PC-3 (cell line): ENCODE results near the gene CCDC24. TPM values are rescaled to one million over a fixed set of nuclear protein-coding genes. Genes with fewer than 3 reads are reported as not detected.

Experiments
- ATAC-seq: fragments of 200-7000 bp; cut with Tn5 transposase; 2 replicates; pipeline ENCODE4 v1.9.1; 2020; ENCODE audit warnings: mild to moderate bottlenecking, moderate library complexity
- BruUV-seq: library from RNA; stranded (reverse); fragments of 400-500 nt; replicated peaks from 2 replicates; lab custom pipeline; 2021; lab: Mats Ljungman, UMichigan
- CTCF ChIA-PET: fragments of 300-600 bp; sonication (Branson Sonifier 250); formaldehyde crosslinking; loops from one replicate; lab custom pipeline; 2022; ENCODE audit warnings: antibody characterized with exemption; lab: Charles Lee
- POLR2A ChIA-PET: fragments of 300-600 bp; sonication (Branson Sonifier 250); formaldehyde crosslinking; loops from one replicate; lab custom pipeline; 2022; ENCODE audit warnings: antibody characterized with exemption; ENCODE audit not compliant: unreplicated experiment; lab: Charles Lee
- DNase-seq: peaks from one replicate; pipeline ENCODE4 v3.0.0-alpha.2; 2015
- H2AFZ ChIP-seq: fragments of 300-600 bp; sonication (generic); 2 replicates; pipeline ENCODE4 v1.6.0; 2016; ENCODE audit warnings: antibody characterized with exemption, low read length
- H3F3A ChIP-seq: fragments of 300-600 bp; sonication (generic); one replicate; pipeline ENCODE4 v1.6.0; 2017; ENCODE audit warnings: antibody characterized with exemption, low read length, control low read depth, mild to moderate bottlenecking; ENCODE audit not compliant: unreplicated experiment
- H3K27ac ChIP-seq: fragments of 300-600 bp; sonication (generic); 2 replicates; pipeline ENCODE4 v1.5.1; 2016; ENCODE audit warnings: mild to moderate bottlenecking, low read length
- H3K27me3 ChIP-seq: fragments of 300-600 bp; sonication (generic); 2 replicates; pipeline ENCODE4 v1.6.1; 2016; ENCODE audit warnings: low read length, mixed read lengths
- H3K36me3 ChIP-seq: fragments of 300-600 bp; sonication (generic); 2 replicates; pipeline ENCODE4 v1.6.1; 2016; ENCODE audit warnings: low read depth, mixed run types, low read length, mixed read lengths
- H3K4me1 ChIP-seq: fragments of 300-600 bp; sonication (generic); 2 replicates; pipeline ENCODE4 v1.5.1; 2016; ENCODE audit warnings: low read length; ENCODE audit not compliant: insufficient read depth
- H3K4me2 ChIP-seq: fragments of 300-600 bp; sonication (generic); 2 replicates; pipeline ENCODE4 v1.6.0; 2016; ENCODE audit warnings: low read length
- H3K4me3 ChIP-seq: fragments of 300-600 bp; sonication (generic); 2 replicates; pipeline ENCODE4 v1.5.1; 2016; ENCODE audit warnings: mild to moderate bottlenecking, low read length, mixed read lengths
- H3K79me2 ChIP-seq: fragments of 300-600 bp; sonication (generic); 2 replicates; pipeline ENCODE4 v1.6.1; 2017; ENCODE audit warnings: low read length, mixed read lengths
- H3K9ac ChIP-seq: fragments of 300-600 bp; sonication (generic); 2 replicates; pipeline ENCODE4 v1.6.0; 2016; ENCODE audit warnings: mild to moderate bottlenecking, low read length
- H3K9me2 ChIP-seq: fragments of 300-600 bp; sonication (generic); replicated peaks from 2 replicates; pipeline ENCODE4 v1.6.1; 2016; ENCODE audit warnings: mixed run types, low read length, mixed read lengths
- H3K9me3 ChIP-seq: fragments of 300-600 bp; sonication (generic); 2 replicates; pipeline ENCODE4 v1.6.1; 2016; ENCODE audit warnings: low read length, mixed read lengths
- H4K20me1 ChIP-seq: fragments of 300-600 bp; sonication (generic); 2 replicates; pipeline ENCODE4 v1.6.1; 2016; ENCODE audit warnings: low read length, mixed read lengths
- CTCF ChIP-seq: fragments of 300-600 bp; sonication (generic); conservative IDR thresholded peaks from 2 replicates; pipeline ENCODE4 v1.5.1; 2017; ENCODE audit warnings: antibody characterized with exemption, low read depth, mild to moderate bottlenecking, low read length
- EZH2 ChIP-seq: fragments of 300-600 bp; sonication (generic); IDR thresholded peaks from one replicate; pipeline ENCODE4 v1.6.1; 2017; ENCODE audit warnings: antibody characterized with exemption, mild to moderate bottlenecking, low read length; ENCODE audit not compliant: unreplicated experiment
- EZH2phosphoT487 ChIP-seq: fragments of 300-600 bp; sonication (generic); IDR thresholded peaks from 2 replicates; pipeline ENCODE4 v1.6.1; 2018; ENCODE audit warnings: mild to moderate bottlenecking, antibody characterized with exemption, low read length, borderline replicate concordance
- intact Hi-C: fragments of 100-400 bp; cut with micrococcal nuclease; formaldehyde crosslinking; loops from 2 replicates; pipeline ENCODE4 v1.9.0; 2023
- total RNA-seq: library from RNA; depleted of rRNA; stranded (reverse); fragments of >200 nt; gene quantifications from 2 replicates; pipeline ENCODE4 v1.2.3, GENCODE V29; 2014

CCDC24 gene
- total RNA-seq, 1 experiment from 2014 or later = 10.1 TPM

DNA sequence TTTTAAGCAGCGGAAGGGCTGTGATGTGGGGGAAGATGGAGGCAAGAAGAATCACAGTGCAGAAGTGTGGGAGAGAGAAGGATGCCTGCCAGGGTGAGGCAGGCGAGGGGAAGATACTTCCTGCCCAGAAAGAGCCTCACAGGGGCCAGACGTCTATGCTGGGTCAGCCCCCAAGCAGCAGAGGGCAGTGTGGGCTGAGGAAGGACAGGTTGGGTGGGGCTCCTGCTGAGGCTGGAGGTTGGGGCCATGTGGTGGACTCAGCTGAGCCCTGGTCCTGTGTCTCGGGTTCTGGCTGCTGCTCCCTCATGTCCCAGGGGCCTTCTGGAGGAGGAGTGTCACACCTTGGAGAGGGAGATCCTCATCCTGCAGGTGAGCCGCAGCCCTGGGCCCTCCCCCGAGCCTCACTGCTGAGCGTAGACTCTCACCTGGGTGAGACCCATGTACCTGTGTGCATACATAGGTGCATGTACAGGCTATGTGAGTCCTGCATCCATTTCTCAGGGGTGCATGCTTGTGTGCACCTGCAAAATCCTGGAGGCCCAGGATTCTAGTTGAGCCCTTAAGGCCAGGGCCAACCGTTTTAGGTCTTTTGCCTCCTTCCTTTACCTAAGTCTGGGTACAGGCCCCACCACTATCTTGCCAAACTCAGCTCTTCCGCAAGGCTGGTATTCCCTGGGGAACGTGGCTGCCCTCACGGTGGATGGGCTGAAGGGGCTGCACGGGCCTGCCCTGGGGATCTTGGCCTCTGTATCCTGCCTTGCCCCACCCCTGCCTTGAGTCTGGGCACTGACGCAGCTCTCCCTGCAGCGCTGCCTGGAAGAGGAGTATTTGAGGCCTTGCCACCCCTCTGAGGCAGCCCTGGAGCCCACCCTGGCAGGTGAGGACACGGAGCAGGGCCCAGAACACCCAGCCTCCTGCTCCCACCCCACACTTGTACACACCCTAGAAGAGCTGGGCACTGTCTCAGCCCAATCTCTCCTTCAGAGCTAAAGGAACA lies 3.7 kb downstream of the CCDC24 start:
- H3K27me3 ChIP-seq = no peaks in the 10 kb centered on the region
- no peaks in the 10 kb centered on the region for H3K9me2 ChIP-seq
- POLR2A ChIA-PET = interaction anchor here (0.6 kb wide), 1 partner anchor 404 kb away, joined by 6 read pairs; no protein-coding TSS in a partner anchor
- TF ChIP-seq EZH2phosphoT487 = no peak
- peak; percentile 59 for TF ChIP-seq CTCF
- TF ChIP-seq EZH2 = no peak
- no peak overlapping the region for H3K4me3 ChIP-seq
- no peak overlapping the region for H3K4me2 ChIP-seq
- intact Hi-C loops = loop anchor here (5.0 kb wide), 1 partner anchor 42 kb away; no protein-coding TSS in a partner anchor
- ATAC-seq (peak; percentile 17), DNase-seq (peak; percentile 49)
- BruUV-seq = no TSS peak
- H3K79me2 ChIP-seq = no peaks in the 10 kb centered on the region
- H3K4me1 ChIP-seq = peaks cover 19% of the 10 kb centered on the region
- no peaks in the 10 kb centered on the region for H3K9me3 ChIP-seq
- no peaks in the 10 kb centered on the region for H4K20me1 ChIP-seq
- no peaks in the 10 kb centered on the region for H3K36me3 ChIP-seq
- no peak overlapping the region for H2AFZ ChIP-seq
- no peak overlapping the region for H3K27ac ChIP-seq
- no peaks in the 10 kb centered on the region for H3F3A ChIP-seq
- no peak overlapping the region for H3K9ac ChIP-seq
- CTCF ChIA-PET = interaction anchor here (0.6 to 0.7 kb wide), 2 partner anchors 41 to 53 kb away, joined by 3 to 4 read pairs; no protein-coding TSS in a partner anchor

- Histone ChIP-seq H3K4me3 (no peak overlapping the region), H3K9ac (no peak overlapping the region), H3K4me2 (no peak overlapping the region), H3K27ac (no peak overlapping the region), H3K9me2 (no peaks in the 10 kb centered on the region), H3F3A (no peaks in the 10 kb centered on the region), H3K9me3 (no peaks in the 10 kb centered on the region), H3K36me3 (no peaks in the 10 kb centered on the region), H2AFZ (no peak overlapping the region), H4K20me1 (no peaks in the 10 kb centered on the region), H3K4me1 (peaks cover 10% of the 10 kb centered on the region; the same call in 1 of the 2 replicates), H3K27me3 (no peaks in the 10 kb centered on the region), H3K79me2 (no peaks in the 10 kb centered on the region)
- intact Hi-C loops = no loop called here
- TF ChIP-seq EZH2 (no peak), EZH2phosphoT487 (no peak), CTCF (no peak)
- no peak for DNase-seq
- no peak for ATAC-seq
- BruUV-seq = no TSS peak
- CTCF ChIA-PET = no interaction called here
- POLR2A ChIA-PET = no interaction called here
These were observed 4.8 kb downstream of the CCDC24 start for GRCh38 chr1:43995984-43996732.
